WI38 (cell line): ENCODE measurements around the gene MMUT.

Experiments used
- H3K4me3 ChIP-seq: 2 replicates; pipeline ENCODE4 v1.5.1; 2011; ENCODE audit warnings: low read depth, mild to moderate bottlenecking, control low read depth, low read length
- CTCF ChIP-seq: IDR thresholded peaks from 2 replicates; pipeline ENCODE4 v1.5.1; 2012; ENCODE audit warnings: low read depth, mild to moderate bottlenecking, control low read depth, low read length

Gene MMUT

GRCh38 chr6:49462927-49463611 is at the start of gene MMUT, which contains the start of gene CENPQ:
Gene MMUT, minus strand, starts transcription at chr6:49463253. Its CDS starts 3,787 bp downstream, at chr6:49459466.
Gene CENPQ, plus strand, starts transcription at chr6:49463370. Its CDS starts 6,807 bp downstream, at chr6:49470177.
- no peak for TF ChIP-seq CTCF
- peak within 1 kb of the TSS; percentile 99 for H3K4me3 ChIP-seq

GRCh38 chr6:49509342-49509741 is 46.3 kb upstream of the MMUT start:
- H3K4me3 ChIP-seq = no peak overlapping the region
- TF ChIP-seq CTCF = no peak

- no peak for TF ChIP-seq CTCF
- no peak overlapping the region for H3K4me3 ChIP-seq
These were observed 43.6 kb upstream of the MMUT start for GRCh38 chr6:49506569-49507111.

- no peak overlapping the region for H3K4me3 ChIP-seq
- TF ChIP-seq CTCF = no peak
These were observed 41.6 kb upstream of the MMUT start for GRCh38 chr6:49504666-49505065.

GRCh38 chr6:49499623-49500022 is 36.6 kb upstream of the MMUT start, which contains the start of gene GLYATL3:
Gene GLYATL3, plus strand, starts transcription at chr6:49499923. Its CDS starts 12,068 bp downstream, at chr6:49511991.
- H3K4me3 ChIP-seq = no peak within 1 kb of the TSS
- no peak for TF ChIP-seq CTCF

GRCh38 chr6:49499126-49499525 is 36.1 kb upstream of the MMUT start:
- TF ChIP-seq CTCF = no peak
- H3K4me3 ChIP-seq = no peak overlapping the region

- no peak for TF ChIP-seq CTCF
- H3K4me3 ChIP-seq = no peak overlapping the region
These were observed 34.3 kb upstream of the MMUT start for GRCh38 chr6:49497304-49497703.
